ENCODE measurements around the gene NOVA2.

Gene NOVA2

DNA sequence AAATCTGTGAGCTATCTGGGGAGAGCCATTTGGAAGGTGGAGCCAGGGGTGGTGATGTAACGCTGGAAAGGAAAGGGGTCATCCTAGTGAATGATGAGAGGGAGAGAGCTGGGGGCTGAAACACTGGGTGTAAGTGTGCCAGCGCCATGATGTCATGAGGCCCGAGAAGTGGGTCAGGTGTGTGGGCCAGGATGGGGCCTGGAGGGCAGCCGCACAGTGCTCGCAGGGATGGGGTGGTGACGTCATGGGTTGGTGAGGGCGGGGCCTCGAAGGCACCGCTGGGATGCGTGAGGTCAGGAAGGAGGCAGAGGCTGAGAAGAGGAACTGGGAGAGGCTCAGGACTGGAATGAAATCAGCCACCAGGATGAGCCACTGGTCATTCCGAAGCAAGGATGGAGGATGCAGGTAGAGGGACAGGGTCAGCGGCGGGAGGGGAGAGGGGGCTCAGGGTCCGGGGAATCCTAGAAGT lies 26.0 kb upstream of the NOVA2 start:
- peak; percentile 37 for DNase-seq

DNA sequence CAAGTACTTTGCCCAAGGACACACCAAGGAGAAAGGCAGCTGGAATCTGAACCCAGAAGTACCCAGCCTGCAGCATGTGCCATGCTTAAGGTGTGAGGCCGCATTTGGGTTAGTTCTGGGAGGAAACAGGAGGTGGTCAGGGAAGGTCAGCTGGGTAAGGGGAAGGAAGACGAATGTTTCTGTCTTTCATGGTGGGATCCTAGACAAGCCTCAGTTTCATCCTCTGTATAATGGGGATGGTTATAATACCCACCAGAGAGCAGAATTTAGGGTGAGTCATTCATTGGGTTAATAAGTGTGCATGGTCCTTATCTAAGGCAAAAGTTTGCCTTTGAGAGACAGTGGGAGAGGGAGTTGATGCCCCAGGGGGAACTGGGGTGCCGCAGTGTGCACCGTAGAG lies 25.2 kb upstream of the NOVA2 start:
- DNase-seq: no peak

DNA sequence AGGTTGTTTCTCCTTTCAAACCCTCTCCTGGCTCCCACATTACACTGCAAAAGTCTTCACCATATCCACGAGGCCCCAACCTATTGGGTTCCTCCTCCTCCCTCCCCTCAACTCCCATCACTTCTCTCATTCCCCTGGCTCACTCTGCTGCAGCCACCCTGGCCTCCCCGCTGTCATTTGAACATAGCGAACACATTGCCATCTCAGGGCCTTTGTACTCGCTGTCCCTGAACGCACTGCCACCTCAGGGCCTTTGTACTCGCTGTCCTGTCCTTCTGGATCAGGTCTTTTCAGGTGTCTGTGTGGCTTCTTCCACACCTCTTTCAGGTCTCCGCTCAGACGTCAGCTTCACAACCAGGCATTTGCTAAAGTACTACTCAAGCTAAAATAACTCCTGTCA lies 23.3 kb upstream of the NOVA2 start:
- no peak for DNase-seq

DNA sequence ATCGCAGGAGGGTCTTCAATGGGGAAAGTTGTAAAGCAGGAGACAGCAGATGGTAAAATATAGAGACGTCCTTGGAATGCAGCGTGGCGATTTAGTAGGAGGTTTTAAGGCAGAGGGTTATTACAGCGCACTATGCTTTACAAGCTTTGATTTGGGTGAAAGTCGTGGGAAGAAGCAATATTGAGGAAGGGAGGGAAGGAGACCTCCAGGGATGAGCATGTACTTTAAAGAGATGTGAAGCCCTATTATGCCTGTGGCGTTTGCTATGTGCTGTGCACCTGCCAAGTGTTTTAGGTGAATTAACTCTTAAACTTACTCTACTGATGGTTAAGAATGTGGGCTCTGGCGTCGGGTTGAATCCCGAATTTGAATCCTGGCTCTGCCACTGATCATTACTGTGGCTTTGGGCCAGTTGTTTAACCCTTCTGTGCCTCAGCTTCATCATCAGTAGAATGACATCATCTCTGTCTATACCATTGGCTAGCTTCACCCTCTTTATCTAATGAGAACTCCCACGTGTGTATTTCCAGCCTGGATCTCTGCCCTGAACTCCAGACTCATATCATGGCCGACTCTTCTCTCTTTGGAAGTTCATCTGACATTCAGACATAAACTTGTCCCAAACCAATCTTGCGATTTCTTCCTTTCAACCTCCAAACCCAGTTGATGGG lies 22.2 kb upstream of the NOVA2 start:
- DNase-seq: no peak

GRCh38 chr19:45994998-45995714 lies 21.5 kb upstream of the NOVA2 start, which contains the start of gene CCDC61:
TSS of gene CCDC61 (plus strand) at chr19:45995467. CDS start at chr19:46003019, 7,552 bp downstream.
- peak; percentile 97 for DNase-seq

DNA sequence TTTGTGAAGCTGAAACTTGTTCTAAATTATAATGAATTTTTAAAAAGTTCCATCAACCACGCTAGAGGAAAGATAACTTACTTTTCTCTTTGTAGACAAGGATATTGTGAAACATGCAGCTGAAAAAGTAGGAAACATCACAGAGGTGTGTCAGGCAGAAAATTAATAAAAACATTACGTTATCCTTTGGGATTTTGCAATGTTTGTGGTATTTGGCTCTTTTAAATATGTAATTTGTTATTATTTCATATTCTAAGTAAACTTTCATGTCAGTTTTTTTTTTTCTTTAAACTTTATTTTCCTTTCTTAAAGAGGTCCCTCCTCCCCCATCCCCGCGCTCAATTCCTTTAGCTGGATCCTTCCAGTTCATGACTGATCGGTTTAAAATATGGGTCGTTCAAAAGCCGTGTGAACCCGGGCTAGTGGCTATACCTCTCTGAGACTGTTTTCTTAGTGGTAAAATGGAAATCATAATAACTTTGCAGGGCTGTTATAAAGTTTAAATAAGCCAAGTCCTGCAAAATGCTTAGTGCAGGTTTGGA lies 20.9 kb upstream of the NOVA2 start:
- no peak for DNase-seq

GRCh38 chr19:45990113-45990728 lies 16.6 kb upstream of the NOVA2 start:
- DNase-seq: no peak

DNA sequence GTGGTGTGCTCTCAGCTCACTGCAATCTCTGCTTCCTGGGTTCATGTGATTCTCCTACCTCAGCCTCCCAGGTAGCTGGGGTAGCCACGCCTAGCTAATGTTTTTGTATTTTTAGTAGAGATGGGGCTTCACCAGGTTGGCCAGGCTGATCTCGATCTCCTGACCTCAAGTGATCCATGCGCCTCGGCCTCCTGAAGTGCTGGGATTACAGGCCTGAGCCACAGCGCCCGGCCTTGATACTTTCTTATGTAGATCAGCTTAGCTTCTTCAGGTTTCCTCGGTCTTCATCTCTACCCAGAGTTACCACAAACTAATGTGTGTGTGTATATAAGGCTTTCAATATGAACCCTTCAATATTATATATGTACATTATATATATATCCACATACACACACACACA lies 11.7 kb upstream of the NOVA2 start:
- DNase-seq: no peak

GRCh38 chr19:45981350-45981749 lies 7.7 kb upstream of the NOVA2 start:
- DNase-seq: no peak

DNA sequence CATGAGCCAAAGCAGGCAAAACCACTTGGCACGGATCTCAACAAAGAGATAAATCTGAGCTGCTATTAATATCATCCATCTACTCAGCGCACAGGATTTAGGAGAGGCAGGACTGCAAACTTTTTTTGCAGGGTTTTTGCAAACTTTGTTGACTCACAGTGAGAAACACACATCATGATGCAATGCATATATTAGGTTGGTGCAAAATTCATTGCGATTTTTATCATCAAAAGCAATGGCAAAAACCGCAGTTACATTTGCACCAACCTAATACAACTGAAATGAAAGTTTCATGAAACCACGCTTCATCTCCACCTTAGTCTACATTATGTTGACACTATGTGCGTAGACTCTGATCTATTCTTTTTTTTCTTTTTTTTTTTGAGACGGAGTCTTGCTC lies 4.5 kb upstream of the NOVA2 start:
- no peak for DNase-seq

- DNase-seq: no peak
Observed at GRCh38 chr19:45976178-45976577, 2.5 kb upstream of the NOVA2 start.

- DNase-seq: no peak
Observed at GRCh38 chr19:45975306-45976070, 1.8 kb upstream of the NOVA2 start.

GRCh38 chr19:45972947-45973540 lies 621 bp downstream of the NOVA2 start:
- DNase-seq: no peak

GRCh38 chr19:45972081-45972946 lies 1.4 kb downstream of the NOVA2 start:
- DNase-seq: peak; percentile 57

- DNase-seq: no peak
Observed at GRCh38 chr19:45971260-45971902, 2.3 kb downstream of the NOVA2 start.

- no peak for DNase-seq
Observed at GRCh38 chr19:45969676-45970075, 4.0 kb downstream of the NOVA2 start.

GRCh38 chr19:45968626-45969025 lies 5.0 kb downstream of the NOVA2 start:
- no peak for DNase-seq

DNA sequence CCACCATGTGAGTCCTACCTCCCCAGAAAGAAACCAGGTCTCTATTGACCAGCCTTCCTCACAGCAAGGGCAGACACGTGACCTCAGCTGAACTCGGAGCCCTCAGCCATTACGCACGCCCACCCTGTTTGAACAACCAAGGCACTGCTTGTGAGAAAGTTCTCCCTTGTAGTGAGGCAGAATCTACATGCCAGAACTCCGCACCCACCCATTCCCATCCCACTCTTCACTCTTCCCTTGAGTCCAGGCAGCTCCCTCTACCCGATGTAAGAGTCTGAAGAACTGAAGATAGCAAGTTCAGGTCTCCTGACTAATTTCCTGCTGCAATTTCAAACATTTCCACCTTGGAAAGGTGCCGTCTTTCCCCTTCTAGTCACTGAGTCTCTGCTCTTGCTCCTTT lies 6.4 kb downstream of the NOVA2 start:
- no peak for DNase-seq

GRCh38 chr19:45962021-45962420 lies 11.6 kb downstream of the NOVA2 start:
- no peak for DNase-seq

GRCh38 chr19:45960595-45961235 lies 12.9 kb downstream of the NOVA2 start:
- DNase-seq: no peak

Measured in CD4-positive, alpha-beta T cell treated with Interferon gamma for 1 hour (primary cell).